Peyer's patch (tissue), 4 donors: ENCODE results near the gene ROR1.

Experiments
- POLR2A ChIP-seq, 2 donors: fragments of 450-650 bp; IDR thresholded peaks; one replicate each; pipeline ENCODE4 v1.5.1; 2017; ENCODE audit warnings: antibody characterized with exemption in 2 of 2, mild to moderate bottlenecking in 2 of 2, moderate library complexity in 2 of 2
- TF ChIP-seq, protein P1 (sequence below), 6 experiments: fragments of 450-650 bp in 4 of 6; fragments of 200-600 bp in 2 of 6; sonication (generic) in 1 of 6; IDR thresholded peaks; one replicate each; pipeline ENCODE4 v1.5.1; 2017 to 2019; ENCODE audit warnings: antibody characterized with exemption in 6 of 6, mild to moderate bottlenecking in 3 of 6, moderate library complexity in 1 of 6

DNA sequence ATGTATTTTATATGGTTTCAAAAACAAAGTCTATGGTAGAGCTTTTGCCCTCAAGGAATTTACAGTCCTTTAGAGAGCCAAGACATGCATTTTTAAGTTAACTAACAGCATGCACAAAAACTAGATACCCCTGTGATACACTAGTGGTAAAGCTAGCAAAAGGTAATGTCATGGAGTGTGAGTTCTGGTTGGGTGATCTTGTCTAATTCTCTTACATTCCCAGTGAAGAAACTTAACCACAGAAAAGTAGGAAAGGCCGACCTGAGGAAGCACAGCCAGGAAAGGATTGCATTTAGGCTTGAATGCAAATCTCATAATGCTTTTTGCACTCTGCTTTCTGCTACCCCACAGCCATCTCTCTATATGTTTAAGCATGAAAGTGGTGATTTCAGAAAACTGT is 202.2 kb downstream of the ROR1 start:
- TF ChIP-seq, protein P1, sequence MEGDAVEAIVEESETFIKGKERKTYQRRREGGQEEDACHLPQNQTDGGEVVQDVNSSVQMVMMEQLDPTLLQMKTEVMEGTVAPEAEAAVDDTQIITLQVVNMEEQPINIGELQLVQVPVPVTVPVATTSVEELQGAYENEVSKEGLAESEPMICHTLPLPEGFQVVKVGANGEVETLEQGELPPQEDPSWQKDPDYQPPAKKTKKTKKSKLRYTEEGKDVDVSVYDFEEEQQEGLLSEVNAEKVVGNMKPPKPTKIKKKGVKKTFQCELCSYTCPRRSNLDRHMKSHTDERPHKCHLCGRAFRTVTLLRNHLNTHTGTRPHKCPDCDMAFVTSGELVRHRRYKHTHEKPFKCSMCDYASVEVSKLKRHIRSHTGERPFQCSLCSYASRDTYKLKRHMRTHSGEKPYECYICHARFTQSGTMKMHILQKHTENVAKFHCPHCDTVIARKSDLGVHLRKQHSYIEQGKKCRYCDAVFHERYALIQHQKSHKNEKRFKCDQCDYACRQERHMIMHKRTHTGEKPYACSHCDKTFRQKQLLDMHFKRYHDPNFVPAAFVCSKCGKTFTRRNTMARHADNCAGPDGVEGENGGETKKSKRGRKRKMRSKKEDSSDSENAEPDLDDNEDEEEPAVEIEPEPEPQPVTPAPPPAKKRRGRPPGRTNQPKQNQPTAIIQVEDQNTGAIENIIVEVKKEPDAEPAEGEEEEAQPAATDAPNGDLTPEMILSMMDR (IDR thresholded peaks at IDR 0.05): no peak
- TF ChIP-seq POLR2A (IDR thresholded peaks at IDR 0.05): no peak
